Neuronal stem cell (in vitro differentiated cells): ENCODE measurements around the gene TBC1D7.

Experiments used
- DNase-seq: peaks from one replicate; pipeline ENCODE4 v3.0.0-alpha.2; 2013; ENCODE audit warnings: low spot score
- H2AFZ ChIP-seq: one replicate; pipeline ENCODE4 v1.6.1; 2013; ENCODE audit warnings: mild to moderate bottlenecking, low read length, inconsistent platforms
- H2AK5ac ChIP-seq: 2 replicates; pipeline ENCODE4 v1.6.1; 2013; ENCODE audit warnings: low read depth, mild to moderate bottlenecking, inconsistent platforms, low read length, moderate library complexity, mixed read lengths
- H2BK120ac ChIP-seq: 2 replicates; pipeline ENCODE4 v1.6.1; 2013; ENCODE audit warnings: low read depth, mild to moderate bottlenecking, inconsistent platforms, low read length, moderate library complexity, mixed read lengths
- H2BK12ac ChIP-seq: one replicate; pipeline ENCODE4 v1.6.1; 2013; ENCODE audit warnings: low read length, inconsistent platforms
- H2BK15ac ChIP-seq: 2 replicates; pipeline ENCODE4 v1.6.1; 2013; ENCODE audit warnings: mild to moderate bottlenecking, low read length, inconsistent platforms, mixed read lengths
- H2BK5ac ChIP-seq: one replicate; pipeline ENCODE4 v1.6.1; 2013; ENCODE audit warnings: inconsistent platforms, mild to moderate bottlenecking, low read length, moderate library complexity
- H3K14ac ChIP-seq: one replicate; pipeline ENCODE4 v1.6.1; 2013; ENCODE audit warnings: low read length, inconsistent platforms
- H3K18ac ChIP-seq: 2 replicates; pipeline ENCODE4 v1.6.1; 2013; ENCODE audit warnings: low read length, inconsistent platforms
- H3K23ac ChIP-seq: 2 replicates; pipeline ENCODE4 v1.6.1; 2013; ENCODE audit warnings: low read depth, mild to moderate bottlenecking, mixed read lengths, low read length, inconsistent platforms; ENCODE audit not compliant: poor library complexity
- H3K27ac ChIP-seq: replicated peaks from 3 replicates; pipeline ENCODE4 v1.5.1; 2013; ENCODE audit warnings: low read length, inconsistent platforms
- H3K27me3 ChIP-seq, 3 experiments: 2 replicates each; pipeline ENCODE4 v1.6.1; 2013; ENCODE audit warnings: low read length in 3 of 3, mild to moderate bottlenecking in 2 of 3, inconsistent platforms in 1 of 3, low read depth in 1 of 3, mixed read lengths in 1 of 3, moderate library complexity in 1 of 3; ENCODE audit not compliant: control insufficient read depth in 3 of 3, insufficient read depth in 3 of 3
- H3K36me3 ChIP-seq, 2 donors: replicated peaks in 1 of 2; 2 replicates each; pipeline ENCODE4 v1.6.1; 2013; ENCODE audit warnings: low read length in 2 of 2; ENCODE audit not compliant: control insufficient read depth in 2 of 2, insufficient read depth in 2 of 2
- H3K4ac ChIP-seq: 2 replicates; pipeline ENCODE4 v1.6.1; 2013; ENCODE audit warnings: inconsistent platforms, mild to moderate bottlenecking, low read length, moderate library complexity
- H3K4me1 ChIP-seq, 2 donors: 1 replicate in 1 of 2; 2 replicates in 1 of 2; pipeline ENCODE4 v1.6.1; 2013; ENCODE audit warnings: low read length in 2 of 2, low read depth in 1 of 2; ENCODE audit not compliant: control insufficient read depth in 2 of 2, insufficient read depth in 1 of 2
- H3K4me2 ChIP-seq: one replicate; pipeline ENCODE4 v1.6.1; 2013; ENCODE audit warnings: mild to moderate bottlenecking, low read length, inconsistent platforms; ENCODE audit not compliant: insufficient read depth, poor library complexity, severe bottlenecking
- H3K4me3 ChIP-seq, 2 donors: 2 replicates each; pipeline ENCODE4 v1.5.1; 2013; ENCODE audit warnings: low read length in 2 of 2, mild to moderate bottlenecking in 2 of 2, inconsistent platforms in 1 of 2, moderate library complexity in 1 of 2
- H3K79me1 ChIP-seq: one replicate; pipeline ENCODE4 v1.6.1; 2013; ENCODE audit warnings: low read depth, mild to moderate bottlenecking, inconsistent platforms, low read length, moderate library complexity
- H3K9ac ChIP-seq: one replicate; pipeline ENCODE4 v1.6.1; 2013; ENCODE audit warnings: mild to moderate bottlenecking, low read depth, low read length, inconsistent platforms; ENCODE audit not compliant: poor library complexity
- H3K9me3 ChIP-seq, 2 donors: replicated peaks in 1 of 2; 2 replicates each; pipeline versions ENCODE3 to v1.6.1; 2013; ENCODE audit warnings: low read length in 2 of 2, mild to moderate bottlenecking in 2 of 2, inconsistent platforms in 1 of 2, low read depth in 1 of 2, mixed read lengths in 1 of 2, moderate library complexity in 1 of 2; ENCODE audit not compliant: control insufficient read depth in 2 of 2, insufficient read depth in 1 of 2
- H4K8ac ChIP-seq: one replicate; pipeline ENCODE4 v1.6.1; 2013; ENCODE audit warnings: low read depth, mild to moderate bottlenecking, inconsistent platforms, low read length, moderate library complexity
- H4K91ac ChIP-seq: one replicate; pipeline ENCODE4 v1.6.1; 2013; ENCODE audit warnings: low read length, low read depth, mild to moderate bottlenecking, inconsistent platforms; ENCODE audit not compliant: poor library complexity
- WGBS, 2 donors: extraction: QIAGEN DNeasy Blood & Tissue Kit; methylation state at CpG; one replicate each; pipeline ENCODE4 v1.1.7; 2013; ENCODE audit warnings: missing lambda C conversion rate in 2 of 2, mixed read lengths in 1 of 2; ENCODE audit not compliant: insufficient read length in 2 of 2, insufficient replicate concordance in 1 of 2; ENCODE audit errors: extremely low coverage in 2 of 2; 5-methylcytosine and 5-hydroxymethylcytosine counted together

The TBC1D7 gene

GRCh38 chr6:13267142-13267651 is 61.1 kb downstream of the TBC1D7 start:
- no peak overlapping the region for H2AK5ac ChIP-seq
- H2BK5ac ChIP-seq, result no peak overlapping the region
- no peaks in the 10 kb centered on the region for H3K79me1 ChIP-seq
- H3K27ac ChIP-seq, result no peak overlapping the region
- no peaks in the 10 kb centered on the region for H3K27me3 ChIP-seq
- peaks cover 0 to 3% of the 10 kb centered on the region in 2 donors for H3K36me3 ChIP-seq
- no peak for DNase-seq
- no peak overlapping the region for H2BK15ac ChIP-seq
- H4K91ac ChIP-seq, result no peak overlapping the region
- H3K18ac ChIP-seq, result no peak overlapping the region
- no peak overlapping the region for H4K8ac ChIP-seq
- no peak overlapping the region for H3K14ac ChIP-seq
- no peak overlapping the region for H3K9ac ChIP-seq
- H3K4me2 ChIP-seq, result no peak overlapping the region
- no peak overlapping the region for H2AFZ ChIP-seq
- peaks cover 0 to 3% of the 10 kb centered on the region in 2 donors for H3K9me3 ChIP-seq
- peaks cover 0 to 2% of the 10 kb centered on the region in 2 donors for H3K4me1 ChIP-seq
- H2BK120ac ChIP-seq, result no peak overlapping the region
- H3K4ac ChIP-seq, result no peak overlapping the region
- H3K23ac ChIP-seq, result no peak overlapping the region
- WGBS, 2 donors, result no CpG with 5 or more reads among the region's 2 CpGs
- H2BK12ac ChIP-seq, result no peak overlapping the region
- no peak overlapping the region for H3K4me3 ChIP-seq

GRCh38 chr6:13263669-13264068 is 64.7 kb downstream of the TBC1D7 start:
- H3K4ac ChIP-seq, result no peak overlapping the region
- no peak overlapping the region for H2BK5ac ChIP-seq
- no peak overlapping the region for H3K27ac ChIP-seq
- no peak overlapping the region for H2BK15ac ChIP-seq
- H3K14ac ChIP-seq, result no peak overlapping the region
- H3K4me1 ChIP-seq, result peaks cover 0 to 5% of the 10 kb centered on the region in 2 donors
- H3K27me3 ChIP-seq, result peaks cover 0 to 2% (median 0%) of the 10 kb centered on the region in 3 experiments
- no peak overlapping the region for H2AFZ ChIP-seq
- WGBS, 2 donors, result no CpG with 5 or more reads among the region's 6 CpGs
- no peak overlapping the region for H4K91ac ChIP-seq
- H2BK12ac ChIP-seq, result no peak overlapping the region
- no peak overlapping the region for H2AK5ac ChIP-seq
- H3K9ac ChIP-seq, result no peak overlapping the region
- H2BK120ac ChIP-seq, result no peak overlapping the region
- H3K36me3 ChIP-seq, result peaks cover 0 to 2% of the 10 kb centered on the region in 2 donors
- no peak overlapping the region for H3K4me3 ChIP-seq
- no peak overlapping the region for H4K8ac ChIP-seq
- H3K79me1 ChIP-seq, result no peaks in the 10 kb centered on the region
- DNase-seq, result no peak
- H3K23ac ChIP-seq, result no peak overlapping the region
- peaks cover 0 to 3% of the 10 kb centered on the region in 2 donors for H3K9me3 ChIP-seq
- H3K4me2 ChIP-seq, result no peak overlapping the region
- H3K18ac ChIP-seq, result no peak overlapping the region

GRCh38 chr6:13262302-13263230 is 65.8 kb downstream of the TBC1D7 start:
- H3K23ac ChIP-seq, result no peak overlapping the region
- no peak overlapping the region for H2BK5ac ChIP-seq
- no peaks in the 10 kb centered on the region for H3K79me1 ChIP-seq
- no peak overlapping the region for H3K4me3 ChIP-seq
- DNase-seq, result no peak
- H3K4me2 ChIP-seq, result no peak overlapping the region
- H4K8ac ChIP-seq, result no peak overlapping the region
- H3K18ac ChIP-seq, result no peak overlapping the region
- H3K14ac ChIP-seq, result no peak overlapping the region
- H3K9me3 ChIP-seq, result peaks cover 0 to 3% of the 10 kb centered on the region in 2 donors
- peaks cover 0 to 5% of the 10 kb centered on the region in 2 donors for H3K4me1 ChIP-seq
- H2AK5ac ChIP-seq, result no peak overlapping the region
- no peak overlapping the region for H2BK15ac ChIP-seq
- WGBS, 2 donors, result no CpG with 5 or more reads among the region's 1 CpG
- no peak overlapping the region for H3K9ac ChIP-seq
- H2BK12ac ChIP-seq, result no peak overlapping the region
- no peak overlapping the region for H3K27ac ChIP-seq
- no peak overlapping the region for H2BK120ac ChIP-seq
- H3K36me3 ChIP-seq, result peaks cover 0 to 2% of the 10 kb centered on the region in 2 donors
- H3K27me3 ChIP-seq, result peaks cover 0 to 2% (median 0%) of the 10 kb centered on the region in 3 experiments
- H2AFZ ChIP-seq, result no peak overlapping the region
- no peak overlapping the region for H4K91ac ChIP-seq
- no peak overlapping the region for H3K4ac ChIP-seq

GRCh38 chr6:13261464-13261994 is 66.8 kb downstream of the TBC1D7 start:
- H3K27me3 ChIP-seq, result peaks cover 0 to 2% (median 0%) of the 10 kb centered on the region in 3 experiments
- no peak overlapping the region for H4K8ac ChIP-seq
- H3K4me3 ChIP-seq, result no peak overlapping the region
- H3K18ac ChIP-seq, result no peak overlapping the region
- H3K9me3 ChIP-seq, result no peaks in the 10 kb centered on the region
- H3K23ac ChIP-seq, result no peak overlapping the region
- no CpG with 5 or more reads among the region's 1 CpG for WGBS, 2 donors
- H2BK5ac ChIP-seq, result no peak overlapping the region
- peaks cover 0 to 5% of the 10 kb centered on the region in 2 donors for H3K4me1 ChIP-seq
- H2BK120ac ChIP-seq, result no peak overlapping the region
- no peak overlapping the region for H2AFZ ChIP-seq
- no peak overlapping the region for H3K27ac ChIP-seq
- no peak overlapping the region for H3K4me2 ChIP-seq
- H3K9ac ChIP-seq, result no peak overlapping the region
- H2AK5ac ChIP-seq, result no peak overlapping the region
- no peak overlapping the region for H3K14ac ChIP-seq
- H4K91ac ChIP-seq, result no peak overlapping the region
- no peak for DNase-seq
- no peak overlapping the region for H2BK12ac ChIP-seq
- H3K79me1 ChIP-seq, result no peaks in the 10 kb centered on the region
- no peak overlapping the region for H3K4ac ChIP-seq
- H3K36me3 ChIP-seq, result peaks cover 0 to 2% of the 10 kb centered on the region in 2 donors
- H2BK15ac ChIP-seq, result no peak overlapping the region
